PC-3 (cell line): Measurements from ENCODE around the gene SLC26A11. TPM values are rescaled to one million over a fixed set of nuclear protein-coding genes. Genes with fewer than 3 reads are reported as not detected.

Experiments used
- ATAC-seq: fragments of 200-7000 bp; cut with Tn5 transposase; 2 replicates; pipeline ENCODE4 v1.9.1; 2020; ENCODE audit warnings: mild to moderate bottlenecking, moderate library complexity
- BruUV-seq: library from RNA; stranded (reverse); fragments of 400-500 nt; replicated peaks from 2 replicates; lab custom pipeline; 2021; lab: Mats Ljungman, UMichigan
- CTCF ChIA-PET: fragments of 300-600 bp; sonication (Branson Sonifier 250); formaldehyde crosslinking; loops from one replicate; lab custom pipeline; 2022; ENCODE audit warnings: antibody characterized with exemption; lab: Charles Lee
- POLR2A ChIA-PET: fragments of 300-600 bp; sonication (Branson Sonifier 250); formaldehyde crosslinking; loops from one replicate; lab custom pipeline; 2022; ENCODE audit warnings: antibody characterized with exemption; ENCODE audit not compliant: unreplicated experiment; lab: Charles Lee
- DNase-seq: peaks from one replicate; pipeline ENCODE4 v3.0.0-alpha.2; 2015
- H2AFZ ChIP-seq: fragments of 300-600 bp; sonication (generic); 2 replicates; pipeline ENCODE4 v1.6.0; 2016; ENCODE audit warnings: antibody characterized with exemption, low read length
- H3F3A ChIP-seq: fragments of 300-600 bp; sonication (generic); one replicate; pipeline ENCODE4 v1.6.0; 2017; ENCODE audit warnings: antibody characterized with exemption, low read length, control low read depth, mild to moderate bottlenecking; ENCODE audit not compliant: unreplicated experiment
- H3K27ac ChIP-seq: fragments of 300-600 bp; sonication (generic); 2 replicates; pipeline ENCODE4 v1.5.1; 2016; ENCODE audit warnings: mild to moderate bottlenecking, low read length
- H3K27me3 ChIP-seq: fragments of 300-600 bp; sonication (generic); 2 replicates; pipeline ENCODE4 v1.6.1; 2016; ENCODE audit warnings: low read length, mixed read lengths
- H3K36me3 ChIP-seq: fragments of 300-600 bp; sonication (generic); 2 replicates; pipeline ENCODE4 v1.6.1; 2016; ENCODE audit warnings: low read depth, mixed run types, low read length, mixed read lengths
- H3K4me1 ChIP-seq: fragments of 300-600 bp; sonication (generic); 2 replicates; pipeline ENCODE4 v1.5.1; 2016; ENCODE audit warnings: low read length; ENCODE audit not compliant: insufficient read depth
- H3K4me2 ChIP-seq: fragments of 300-600 bp; sonication (generic); 2 replicates; pipeline ENCODE4 v1.6.0; 2016; ENCODE audit warnings: low read length
- H3K4me3 ChIP-seq: fragments of 300-600 bp; sonication (generic); 2 replicates; pipeline ENCODE4 v1.5.1; 2016; ENCODE audit warnings: mild to moderate bottlenecking, low read length, mixed read lengths
- H3K79me2 ChIP-seq: fragments of 300-600 bp; sonication (generic); 2 replicates; pipeline ENCODE4 v1.6.1; 2017; ENCODE audit warnings: low read length, mixed read lengths
- H3K9ac ChIP-seq: fragments of 300-600 bp; sonication (generic); 2 replicates; pipeline ENCODE4 v1.6.0; 2016; ENCODE audit warnings: mild to moderate bottlenecking, low read length
- H3K9me2 ChIP-seq: fragments of 300-600 bp; sonication (generic); replicated peaks from 2 replicates; pipeline ENCODE4 v1.6.1; 2016; ENCODE audit warnings: mixed run types, low read length, mixed read lengths
- H3K9me3 ChIP-seq: fragments of 300-600 bp; sonication (generic); 2 replicates; pipeline ENCODE4 v1.6.1; 2016; ENCODE audit warnings: low read length, mixed read lengths
- H4K20me1 ChIP-seq: fragments of 300-600 bp; sonication (generic); 2 replicates; pipeline ENCODE4 v1.6.1; 2016; ENCODE audit warnings: low read length, mixed read lengths
- EZH2 ChIP-seq: fragments of 300-600 bp; sonication (generic); IDR thresholded peaks from one replicate; pipeline ENCODE4 v1.6.1; 2017; ENCODE audit warnings: antibody characterized with exemption, mild to moderate bottlenecking, low read length; ENCODE audit not compliant: unreplicated experiment
- EZH2phosphoT487 ChIP-seq: fragments of 300-600 bp; sonication (generic); IDR thresholded peaks from 2 replicates; pipeline ENCODE4 v1.6.1; 2018; ENCODE audit warnings: mild to moderate bottlenecking, antibody characterized with exemption, low read length, borderline replicate concordance
- intact Hi-C: fragments of 100-400 bp; cut with micrococcal nuclease; formaldehyde crosslinking; loops from 2 replicates; pipeline ENCODE4 v1.9.0; 2023
- total RNA-seq: library from RNA; depleted of rRNA; stranded (reverse); fragments of >200 nt; gene quantifications from 2 replicates; pipeline ENCODE4 v1.2.3, GENCODE V29; 2014
- TF ChIP-seq, protein P1 (sequence below): fragments of 300-600 bp; sonication (generic); conservative IDR thresholded peaks from 2 replicates; pipeline ENCODE4 v1.5.1; 2017; ENCODE audit warnings: antibody characterized with exemption, low read depth, mild to moderate bottlenecking, low read length

SLC26A11 gene
- total RNA-seq, 1 experiment from 2014 or later: 18.4 TPM

DNA sequence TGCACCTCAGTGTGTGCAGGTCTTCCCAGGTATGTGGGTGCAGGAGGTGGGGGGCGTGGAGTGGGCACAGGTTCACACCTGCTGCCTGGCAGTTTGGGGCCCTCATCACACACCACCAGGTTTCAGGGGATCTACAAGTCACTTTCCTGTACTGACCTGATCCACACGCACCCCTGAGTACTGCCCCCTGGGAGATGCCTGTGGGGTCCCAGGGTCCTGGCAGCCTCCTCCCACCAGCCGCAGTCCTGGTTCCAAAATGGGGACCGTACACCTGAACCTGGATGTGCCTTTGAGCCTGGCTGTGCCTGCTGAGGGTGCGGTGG, 66.4 kb downstream of the SLC26A11 start:
- H3K9me2 ChIP-seq: no peaks in the 10 kb centered on the region
- H3K4me2 ChIP-seq: no peak overlapping the region
- H3K36me3 ChIP-seq: peaks cover 9% of the 10 kb centered on the region; the same call in 1 of the 2 replicates
- H2AFZ ChIP-seq: no peak overlapping the region
- ChIA-PET POLR2A (no interaction called here), CTCF (no interaction called here)
- H3K27ac ChIP-seq: no peak overlapping the region
- no peak for TF ChIP-seq EZH2phosphoT487
- TF ChIP-seq EZH2: no peak
- TF ChIP-seq, protein P1, sequence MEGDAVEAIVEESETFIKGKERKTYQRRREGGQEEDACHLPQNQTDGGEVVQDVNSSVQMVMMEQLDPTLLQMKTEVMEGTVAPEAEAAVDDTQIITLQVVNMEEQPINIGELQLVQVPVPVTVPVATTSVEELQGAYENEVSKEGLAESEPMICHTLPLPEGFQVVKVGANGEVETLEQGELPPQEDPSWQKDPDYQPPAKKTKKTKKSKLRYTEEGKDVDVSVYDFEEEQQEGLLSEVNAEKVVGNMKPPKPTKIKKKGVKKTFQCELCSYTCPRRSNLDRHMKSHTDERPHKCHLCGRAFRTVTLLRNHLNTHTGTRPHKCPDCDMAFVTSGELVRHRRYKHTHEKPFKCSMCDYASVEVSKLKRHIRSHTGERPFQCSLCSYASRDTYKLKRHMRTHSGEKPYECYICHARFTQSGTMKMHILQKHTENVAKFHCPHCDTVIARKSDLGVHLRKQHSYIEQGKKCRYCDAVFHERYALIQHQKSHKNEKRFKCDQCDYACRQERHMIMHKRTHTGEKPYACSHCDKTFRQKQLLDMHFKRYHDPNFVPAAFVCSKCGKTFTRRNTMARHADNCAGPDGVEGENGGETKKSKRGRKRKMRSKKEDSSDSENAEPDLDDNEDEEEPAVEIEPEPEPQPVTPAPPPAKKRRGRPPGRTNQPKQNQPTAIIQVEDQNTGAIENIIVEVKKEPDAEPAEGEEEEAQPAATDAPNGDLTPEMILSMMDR: no peak
- H3K4me1 ChIP-seq: no peaks in the 10 kb centered on the region
- no peaks in the 10 kb centered on the region for H3K9me3 ChIP-seq
- no peak overlapping the region for H3K9ac ChIP-seq
- no peaks in the 10 kb centered on the region for H3F3A ChIP-seq
- H3K27me3 ChIP-seq: no peaks in the 10 kb centered on the region
- intact Hi-C loops: no loop called here
- no TSS peak for BruUV-seq
- ATAC-seq: no peak
- DNase-seq: no peak
- H3K79me2 ChIP-seq: no peaks in the 10 kb centered on the region
- no peaks in the 10 kb centered on the region for H4K20me1 ChIP-seq
- H3K4me3 ChIP-seq: no peak overlapping the region

DNA sequence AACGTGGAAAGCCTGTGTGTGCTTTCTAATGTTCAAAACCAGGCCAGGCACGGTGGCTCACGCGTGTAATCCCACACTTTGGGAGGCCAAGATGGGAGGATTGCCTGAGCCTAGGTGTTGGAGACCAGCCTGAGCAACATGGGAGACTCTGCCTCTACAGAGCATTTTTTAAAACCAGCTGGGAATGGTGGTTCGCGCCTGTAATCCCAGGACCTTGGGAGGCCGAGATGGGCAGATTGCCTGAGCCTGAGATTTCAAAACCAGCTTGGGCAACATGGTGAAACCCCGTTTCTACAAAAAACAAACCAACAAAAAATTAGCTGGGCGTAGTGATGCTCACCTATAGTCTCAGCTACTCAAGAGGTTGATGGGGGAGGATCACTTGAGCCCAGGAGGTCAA, 66.8 kb downstream of the SLC26A11 start:
- TF ChIP-seq EZH2: no peak
- TF ChIP-seq EZH2phosphoT487: no peak
- TF ChIP-seq, protein P1: no peak
- ChIA-PET POLR2A (no interaction called here), CTCF (no interaction called here)
- no peak overlapping the region for H2AFZ ChIP-seq
- no peak overlapping the region for H3K9ac ChIP-seq
- BruUV-seq: no TSS peak
- DNase-seq (no peak), ATAC-seq (no peak)
- no peaks in the 10 kb centered on the region for H4K20me1 ChIP-seq
- no peak overlapping the region for H3K4me2 ChIP-seq
- no peaks in the 10 kb centered on the region for H3K9me2 ChIP-seq
- no peak overlapping the region for H3K4me3 ChIP-seq
- intact Hi-C loops: no loop called here
- no peaks in the 10 kb centered on the region for H3K4me1 ChIP-seq
- H3F3A ChIP-seq: no peaks in the 10 kb centered on the region
- H3K27ac ChIP-seq: no peak overlapping the region
- H3K79me2 ChIP-seq: no peaks in the 10 kb centered on the region
- H3K36me3 ChIP-seq: peaks cover 13% of the 10 kb centered on the region; the same call in 1 of the 2 replicates
- H3K27me3 ChIP-seq: no peaks in the 10 kb centered on the region
- H3K9me3 ChIP-seq: no peaks in the 10 kb centered on the region

DNA sequence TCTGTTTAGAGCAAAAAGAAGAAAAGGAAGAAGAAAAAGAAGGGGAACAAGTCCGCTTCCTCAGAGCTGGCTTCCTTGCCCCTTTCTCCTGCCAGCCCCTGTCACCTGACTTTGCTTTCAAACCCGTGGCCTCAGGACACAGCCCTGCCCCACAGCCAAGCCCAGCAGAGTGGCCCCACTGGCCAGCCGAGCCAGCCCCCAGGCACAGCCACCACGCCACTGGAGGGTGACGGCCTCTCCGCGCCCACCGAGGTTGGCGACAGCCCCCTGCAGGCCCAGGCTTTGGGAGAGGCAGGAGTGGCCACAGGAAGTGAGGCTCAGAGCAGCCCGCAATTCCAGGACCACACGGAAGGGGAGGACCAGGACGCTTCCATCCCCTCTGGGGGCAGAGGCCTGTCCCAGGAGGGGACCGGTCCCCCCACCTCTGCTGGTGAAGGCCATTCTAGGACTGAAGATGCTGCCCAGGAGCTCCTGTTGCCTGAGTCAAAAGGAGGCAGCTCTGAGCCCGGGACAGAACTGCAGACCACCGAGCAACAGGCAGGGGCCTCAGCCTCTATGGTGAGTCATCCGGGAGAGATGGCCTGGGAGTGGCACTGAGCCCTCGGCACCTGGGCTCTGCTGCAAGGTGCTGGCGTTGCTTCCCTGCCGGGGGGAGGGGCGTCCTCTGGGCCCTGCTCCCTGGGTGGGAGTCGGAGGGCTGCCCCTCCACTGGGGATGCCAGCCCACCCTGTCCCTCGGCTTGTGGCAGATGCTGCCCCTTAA, 67.8 kb downstream of the SLC26A11 start:
- no peaks in the 10 kb centered on the region for H3K27me3 ChIP-seq
- ChIA-PET CTCF (no interaction called here), POLR2A (no interaction called here)
- intact Hi-C loops: no loop called here
- peaks cover 13% of the 10 kb centered on the region; the same call in 1 of the 2 replicates for H3K36me3 ChIP-seq
- no peak overlapping the region for H2AFZ ChIP-seq
- H3K27ac ChIP-seq: no peak overlapping the region
- H3K79me2 ChIP-seq: no peaks in the 10 kb centered on the region
- no peaks in the 10 kb centered on the region for H3K9me3 ChIP-seq
- H3K4me2 ChIP-seq: no peak overlapping the region
- no peaks in the 10 kb centered on the region for H3F3A ChIP-seq
- no peaks in the 10 kb centered on the region for H3K9me2 ChIP-seq
- H4K20me1 ChIP-seq: no peaks in the 10 kb centered on the region
- ATAC-seq: no peak
- BruUV-seq: TSS peak; percentile 16
- H3K4me3 ChIP-seq: no peak overlapping the region
- TF ChIP-seq EZH2 (no peak), EZH2phosphoT487 (no peak)
- TF ChIP-seq, protein P1: no peak
- H3K4me1 ChIP-seq: no peaks in the 10 kb centered on the region
- DNase-seq: no peak
- H3K9ac ChIP-seq: no peak overlapping the region
